Activated T-cell treated with anti-CD3 and anti-CD28 coated beads for 1 hour (primary cell): Measurements from ENCODE around the gene CEP170.
"Not testable (repeated sequence)": the region's sequence is repeated elsewhere in the genome, so short reads cannot be mapped to it uniquely, and the experiment has no call there.

Experiments
- DNase-seq: peaks from one replicate; pipeline ENCODE4 v3.0.0-alpha.2; 2020; ENCODE audit warnings: low read depth

The CEP170 gene

GRCh38 chr1:243233908-243234307 is 21.2 kb downstream of the CEP170 start:
- DNase-seq: no peak

DNA sequence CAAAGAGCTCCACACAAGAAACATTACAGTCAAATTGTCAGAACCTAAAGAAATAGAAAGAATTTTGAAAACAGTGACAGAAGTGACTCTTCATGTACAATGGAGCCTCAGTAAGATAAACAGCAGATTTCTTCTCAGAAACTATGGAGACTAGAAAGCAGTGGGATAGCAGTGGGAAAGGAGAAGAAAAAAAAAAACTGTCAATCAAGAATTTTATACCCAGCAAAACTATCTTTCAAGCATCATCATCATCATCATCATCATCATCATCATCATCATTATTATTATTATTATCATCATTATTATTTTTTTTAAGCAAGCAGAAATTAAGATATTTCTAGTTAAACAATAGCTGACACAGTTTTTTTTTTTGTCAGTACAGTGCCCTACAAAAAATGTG is 24.2 kb downstream of the CEP170 start:
- no peak for DNase-seq

GRCh38 chr1:243229526-243229925 is 25.6 kb downstream of the CEP170 start:
- no peak for DNase-seq

GRCh38 chr1:243227622-243228021 is 27.5 kb downstream of the CEP170 start:
- no peak for DNase-seq

DNA sequence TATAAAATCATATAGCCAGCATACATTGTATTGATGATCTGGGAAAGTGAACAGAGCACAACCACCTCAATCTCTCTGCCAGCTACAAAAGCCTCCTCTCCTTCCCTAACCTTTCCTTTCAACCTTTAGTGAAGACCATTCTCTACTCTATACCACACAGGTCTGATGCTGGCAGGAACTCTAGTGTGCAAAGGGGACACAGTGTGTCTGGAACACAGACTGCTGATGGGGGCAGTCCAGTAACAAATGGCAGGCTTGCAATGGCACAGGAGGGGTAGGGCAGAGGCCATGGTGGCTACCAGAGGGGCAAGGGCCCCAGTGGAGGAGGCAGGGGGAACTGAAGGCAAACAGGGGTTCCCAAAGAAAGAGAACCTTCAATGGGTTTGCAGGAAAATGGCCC is 37.0 kb downstream of the CEP170 start:
- no peak for DNase-seq

- DNase-seq: no peak
Measured at GRCh38 chr1:243217349-243217748, 37.7 kb downstream of the CEP170 start.

- no peak for DNase-seq
Measured at GRCh38 chr1:243216741-243217140, 38.3 kb downstream of the CEP170 start.

DNA sequence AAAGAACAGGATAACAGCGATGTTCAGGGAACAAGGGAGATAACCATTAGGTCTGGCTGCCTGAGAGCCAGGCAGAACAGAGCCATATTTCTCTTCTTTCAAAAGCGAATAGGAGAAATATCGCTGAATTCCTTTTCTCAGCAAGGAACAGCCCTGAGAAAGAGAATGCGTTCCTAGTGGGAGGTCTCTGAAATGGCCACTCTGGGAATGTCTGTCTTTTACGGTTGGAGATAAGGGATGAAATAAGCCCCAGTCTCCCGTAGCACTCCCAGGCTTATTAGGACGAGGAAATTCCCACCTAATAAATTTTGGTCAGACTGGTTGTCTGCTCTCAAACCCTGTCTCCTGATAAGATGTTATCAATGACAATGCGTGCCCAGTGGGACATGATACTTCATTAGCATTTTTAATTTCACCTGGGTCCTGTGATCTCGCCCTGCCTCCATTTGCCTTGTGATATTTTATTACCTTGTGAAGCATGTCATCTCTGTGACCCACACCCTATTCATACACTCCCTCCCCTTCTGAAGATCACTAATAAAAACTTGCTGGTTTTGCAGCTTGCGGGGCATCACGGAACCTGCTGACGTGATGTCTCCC is 39.7 kb downstream of the CEP170 start:
- not testable (repeated sequence) for DNase-seq

DNA sequence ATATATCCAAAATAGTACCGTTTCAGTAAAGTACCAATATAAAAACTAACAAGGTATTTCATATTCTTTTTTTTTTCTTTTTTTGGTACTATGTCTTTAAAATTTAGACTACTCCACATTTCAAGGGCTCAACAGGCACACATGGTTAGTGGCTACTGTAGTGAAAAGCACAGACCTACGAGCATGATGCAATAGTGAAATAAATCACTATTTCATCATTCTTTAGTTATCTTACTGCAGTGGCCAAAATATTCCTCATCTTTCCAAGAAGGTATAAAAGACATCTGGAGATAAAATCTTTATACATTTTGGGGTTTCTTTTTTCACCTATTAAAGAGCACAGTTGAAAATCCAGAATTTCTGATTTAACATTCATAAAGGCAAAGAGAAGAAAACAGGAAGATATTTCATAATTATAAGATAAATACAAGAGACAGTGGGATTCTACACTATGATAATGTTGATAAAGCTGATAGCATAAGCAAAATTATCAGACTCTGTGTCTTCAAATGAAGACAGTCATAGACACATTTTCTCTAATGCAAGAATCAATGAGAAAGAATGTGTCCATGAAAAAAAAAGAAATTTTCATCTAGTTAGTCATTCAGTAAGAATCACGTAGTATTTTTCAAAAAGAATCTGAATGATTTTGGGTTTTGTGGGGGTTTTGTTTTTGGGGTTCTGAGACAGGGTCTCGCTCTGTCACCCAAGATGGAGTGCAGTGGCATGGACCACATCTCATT is 41.9 kb downstream of the CEP170 start:
- DNase-seq: no peak

DNA sequence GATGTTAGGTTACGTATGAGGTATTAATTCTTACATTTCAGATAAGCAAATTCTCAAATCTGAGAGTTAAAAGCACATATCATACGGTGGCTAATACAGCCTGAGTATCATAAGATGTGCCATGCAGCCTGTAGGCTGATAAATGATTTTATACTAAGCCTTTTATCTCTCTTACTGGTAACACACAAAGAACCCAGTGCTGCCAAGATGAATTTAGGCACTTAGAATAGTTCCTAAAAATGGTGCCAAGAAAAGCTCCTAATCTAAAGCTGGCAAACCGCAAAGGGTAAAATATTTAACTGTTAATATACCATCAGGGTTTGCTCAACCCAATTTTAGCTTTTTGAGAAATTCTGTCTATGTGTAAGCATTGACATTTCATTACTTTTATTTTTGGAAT is 43.1 kb downstream of the CEP170 start:
- DNase-seq: not testable (repeated sequence)

DNA sequence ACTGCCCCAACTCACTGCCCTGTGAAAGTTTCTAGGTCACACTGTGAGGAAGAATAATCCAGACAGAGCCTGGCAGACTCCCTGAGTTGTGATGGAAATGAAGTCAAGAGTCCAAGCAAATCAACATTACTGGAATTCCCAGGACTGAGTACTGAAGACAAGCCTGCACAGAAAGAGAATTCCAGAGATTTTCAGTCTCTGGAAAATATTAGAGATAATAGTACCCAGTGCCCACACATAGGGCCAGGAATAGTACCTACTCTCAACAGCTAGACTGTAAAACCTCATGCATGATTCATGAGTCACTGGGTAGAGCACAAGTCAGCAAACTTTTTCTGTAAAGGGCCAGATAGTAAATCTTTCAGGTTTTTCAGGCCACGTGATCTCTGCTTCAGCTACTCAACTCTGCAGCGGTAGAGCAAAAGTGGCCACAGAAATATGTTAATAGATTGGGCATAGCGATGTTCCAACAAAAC is 50.0 kb downstream of the CEP170 start:
- not testable (repeated sequence) for DNase-seq

DNA sequence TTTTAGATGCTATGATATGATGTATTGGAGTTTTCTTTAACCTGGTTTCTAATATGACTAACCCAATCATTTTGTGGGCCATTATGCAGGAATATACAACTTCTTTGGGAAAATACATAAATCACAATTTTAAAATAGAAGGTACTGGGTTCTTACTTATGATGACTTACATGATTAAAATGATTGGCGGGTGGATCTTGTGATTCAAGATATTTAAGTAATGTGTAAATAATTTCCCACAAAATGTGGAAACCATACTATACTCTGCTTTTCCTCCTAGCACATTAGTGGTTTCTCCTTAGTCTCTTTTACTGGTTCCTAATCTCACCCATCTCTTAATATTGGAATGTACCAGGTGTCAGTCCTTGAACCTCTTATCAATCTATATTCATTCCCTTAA is 50.7 kb downstream of the CEP170 start:
- DNase-seq: not testable (repeated sequence)

GRCh38 chr1:243203196-243203595 is 51.9 kb downstream of the CEP170 start:
- DNase-seq: not testable (repeated sequence)

- not testable (repeated sequence) for DNase-seq
Measured at GRCh38 chr1:243201316-243201715, 53.8 kb downstream of the CEP170 start.

GRCh38 chr1:243197524-243197923 is 57.6 kb downstream of the CEP170 start:
- DNase-seq: not testable (repeated sequence)

DNA sequence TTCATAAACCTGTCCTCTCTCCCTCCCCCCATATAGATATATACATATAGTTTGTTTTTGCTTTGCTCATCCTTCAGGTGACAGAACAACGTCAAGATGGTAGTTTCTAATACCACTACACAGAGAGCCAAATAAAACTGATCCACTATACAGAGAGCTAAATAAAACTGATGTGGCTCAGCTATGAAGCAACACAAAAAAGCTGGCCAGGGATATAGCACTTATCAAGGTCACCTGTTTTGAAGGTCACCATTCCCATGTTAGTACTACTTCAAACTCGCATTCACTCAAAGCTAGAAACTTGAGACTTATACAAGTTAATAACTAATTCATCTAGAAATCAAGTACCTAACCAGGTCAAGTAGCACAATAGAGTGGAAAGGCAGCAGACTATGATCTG is 61.8 kb downstream of the CEP170 start:
- not testable (repeated sequence) for DNase-seq

- not testable (repeated sequence) for DNase-seq
Measured at GRCh38 chr1:243186201-243186995, 68.7 kb downstream of the CEP170 start.

- not testable (repeated sequence) for DNase-seq
Measured at GRCh38 chr1:243184787-243185186, 70.3 kb downstream of the CEP170 start.

DNA sequence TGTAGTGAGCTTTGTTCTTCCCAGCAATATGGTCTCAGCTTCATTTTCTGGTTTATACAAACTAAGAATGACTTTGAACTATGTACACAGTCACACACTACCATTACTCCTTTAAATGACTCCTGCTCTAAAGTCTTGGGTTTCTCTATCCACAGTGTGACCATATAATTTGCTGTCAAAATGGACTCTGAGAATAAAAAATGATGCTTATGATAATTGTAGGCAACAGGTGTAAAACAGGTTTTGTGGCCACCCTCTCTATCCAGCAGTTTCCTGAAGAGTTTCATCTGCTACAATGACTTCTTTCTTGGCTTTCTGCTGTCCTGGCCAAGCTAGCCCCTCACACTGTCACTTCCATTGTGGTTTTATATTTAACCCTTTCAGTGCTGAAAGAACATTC is 71.4 kb downstream of the CEP170 start:
- DNase-seq: not testable (repeated sequence)

GRCh38 chr1:243183176-243183575 is 71.9 kb downstream of the CEP170 start:
- DNase-seq: not testable (repeated sequence)

- no peak for DNase-seq
Measured at GRCh38 chr1:243179720-243180119, 75.4 kb downstream of the CEP170 start.

- not testable (repeated sequence) for DNase-seq
Measured at GRCh38 chr1:243177792-243178191, 77.3 kb downstream of the CEP170 start.
